ENCODE data around the gene PRPH.
"Not testable (repeated sequence)": the region's sequence is repeated elsewhere in the genome, so short reads cannot be mapped to it uniquely, and the experiment has no call there.

PRPH gene

DNA sequence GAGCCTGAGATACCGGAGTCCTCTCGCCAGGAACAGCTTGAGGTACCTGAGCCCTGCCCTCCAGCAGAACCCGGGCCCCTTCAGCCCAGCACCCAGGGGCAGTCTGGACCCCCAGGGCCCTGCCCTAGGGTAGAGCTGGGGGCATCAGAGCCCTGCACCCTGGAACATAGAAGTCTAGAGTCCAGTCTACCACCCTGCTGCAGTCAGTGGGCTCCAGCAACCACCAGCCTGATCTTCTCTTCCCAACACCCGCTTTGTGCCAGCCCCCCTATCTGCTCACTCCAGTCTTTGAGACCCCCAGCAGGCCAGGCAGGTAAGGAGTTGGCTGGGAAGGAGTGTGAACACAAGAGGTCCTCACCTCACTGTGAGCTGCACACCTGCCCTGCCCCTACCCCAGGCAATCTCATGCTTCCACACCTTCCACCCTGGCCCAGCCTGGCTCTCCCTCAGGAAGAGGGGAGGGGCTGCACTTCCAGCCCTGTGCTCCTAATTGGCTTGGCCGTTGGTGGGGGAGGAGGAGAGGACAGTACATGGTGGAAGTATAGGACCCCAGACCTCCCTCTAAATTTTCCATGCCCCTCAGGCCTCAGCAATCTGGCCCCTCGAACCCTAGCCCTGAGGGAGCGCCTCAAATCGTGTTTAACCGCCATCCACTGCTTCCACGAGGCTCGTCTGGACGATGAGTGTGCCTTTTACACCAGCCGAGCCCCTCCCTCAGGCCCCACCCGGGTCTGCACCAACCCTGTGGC is 35.9 kb downstream of the PRPH start:
- in situ Hi-C loops (cut with MboI; ENCODE audit: low sequenced_read_pairs, unreplicated experiment), result no loop called here
- DNase-seq (ENCODE audit: low spot score), result no peak
- TF ChIP-seq, protein P1, sequence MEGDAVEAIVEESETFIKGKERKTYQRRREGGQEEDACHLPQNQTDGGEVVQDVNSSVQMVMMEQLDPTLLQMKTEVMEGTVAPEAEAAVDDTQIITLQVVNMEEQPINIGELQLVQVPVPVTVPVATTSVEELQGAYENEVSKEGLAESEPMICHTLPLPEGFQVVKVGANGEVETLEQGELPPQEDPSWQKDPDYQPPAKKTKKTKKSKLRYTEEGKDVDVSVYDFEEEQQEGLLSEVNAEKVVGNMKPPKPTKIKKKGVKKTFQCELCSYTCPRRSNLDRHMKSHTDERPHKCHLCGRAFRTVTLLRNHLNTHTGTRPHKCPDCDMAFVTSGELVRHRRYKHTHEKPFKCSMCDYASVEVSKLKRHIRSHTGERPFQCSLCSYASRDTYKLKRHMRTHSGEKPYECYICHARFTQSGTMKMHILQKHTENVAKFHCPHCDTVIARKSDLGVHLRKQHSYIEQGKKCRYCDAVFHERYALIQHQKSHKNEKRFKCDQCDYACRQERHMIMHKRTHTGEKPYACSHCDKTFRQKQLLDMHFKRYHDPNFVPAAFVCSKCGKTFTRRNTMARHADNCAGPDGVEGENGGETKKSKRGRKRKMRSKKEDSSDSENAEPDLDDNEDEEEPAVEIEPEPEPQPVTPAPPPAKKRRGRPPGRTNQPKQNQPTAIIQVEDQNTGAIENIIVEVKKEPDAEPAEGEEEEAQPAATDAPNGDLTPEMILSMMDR (IDR thresholded peaks at IDR 0.05; ENCODE audit: borderline replicate concordance, control extremely low read depth, extremely low read depth, insufficient read depth, missing control alignments), result no peak

DNA sequence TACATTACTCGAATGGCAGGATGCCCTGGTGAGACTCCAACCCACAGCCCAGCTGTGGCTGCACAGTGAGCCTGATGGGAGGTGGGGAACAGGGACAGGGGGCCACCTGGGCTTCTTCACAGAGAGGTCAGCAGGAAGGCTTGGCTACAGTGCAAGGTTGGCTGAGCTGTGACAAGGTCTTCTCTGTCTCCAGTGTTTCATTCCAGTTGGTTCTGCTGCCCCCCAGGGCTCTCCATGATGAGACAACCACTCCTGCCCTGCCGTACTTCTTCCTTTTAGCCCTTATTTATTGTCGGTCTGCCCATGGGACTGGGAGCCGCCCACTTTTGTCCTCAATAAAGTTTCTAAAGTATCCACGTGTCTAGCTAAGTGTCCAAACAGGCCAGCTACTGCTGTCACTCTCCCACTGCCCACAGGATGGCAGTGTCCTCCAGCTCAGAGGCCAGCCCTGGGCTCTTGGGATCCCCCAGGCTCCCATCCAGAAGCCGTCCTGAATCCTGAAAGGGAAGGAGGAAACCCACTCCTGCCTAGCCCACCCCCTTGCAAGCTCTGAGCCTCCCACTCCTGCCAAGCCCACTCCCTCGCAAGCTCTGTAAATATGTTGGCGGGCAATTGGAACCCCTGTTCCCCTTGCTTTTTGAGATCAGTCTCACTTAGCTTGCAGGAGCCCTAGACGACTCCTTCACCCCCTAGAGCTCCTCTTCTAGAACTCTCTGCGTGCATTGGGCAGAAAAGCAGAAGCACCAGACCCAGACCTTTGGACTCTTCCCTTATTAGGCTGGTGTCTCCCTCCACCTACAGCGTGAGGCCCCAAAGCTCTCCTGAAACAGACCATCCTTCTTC is 36.7 kb downstream of the PRPH start:
- in situ Hi-C loops (cut with MboI; ENCODE audit: low sequenced_read_pairs, unreplicated experiment), result no loop called here
- DNase-seq (ENCODE audit: low spot score), result peak; percentile 66
- TF ChIP-seq, protein P1 (IDR thresholded peaks at IDR 0.05; ENCODE audit: borderline replicate concordance, control extremely low read depth, extremely low read depth, insufficient read depth, missing control alignments), result peak; percentile 66

DNA sequence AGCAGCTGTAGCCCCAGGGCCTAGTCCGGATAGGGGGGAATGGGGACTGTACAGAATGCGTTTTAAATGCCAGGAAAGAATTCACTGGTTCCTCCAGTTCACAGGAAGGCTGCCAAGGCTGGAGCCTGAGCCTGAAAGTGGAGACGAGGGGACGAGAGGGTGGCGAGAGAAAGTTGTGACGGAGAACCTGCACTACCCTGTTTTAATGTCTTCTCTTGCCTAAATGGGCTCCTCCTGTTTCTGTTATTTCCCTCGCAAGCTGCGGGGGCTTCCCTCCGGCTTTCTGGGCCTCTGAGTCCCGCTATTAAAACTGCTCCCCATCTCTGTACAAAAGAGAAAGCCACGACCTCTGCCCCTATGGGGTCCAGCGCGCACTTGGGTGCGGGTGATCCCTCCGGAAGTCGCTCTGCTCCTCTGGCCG is 37.5 kb downstream of the PRPH start:
- no peak for DNase-seq (ENCODE audit: low spot score)
- TF ChIP-seq, protein P1 (IDR thresholded peaks at IDR 0.05; ENCODE audit: borderline replicate concordance, control extremely low read depth, extremely low read depth, insufficient read depth, missing control alignments), result no peak
- in situ Hi-C loops (cut with MboI; ENCODE audit: low sequenced_read_pairs, unreplicated experiment), result no loop called here

DNA sequence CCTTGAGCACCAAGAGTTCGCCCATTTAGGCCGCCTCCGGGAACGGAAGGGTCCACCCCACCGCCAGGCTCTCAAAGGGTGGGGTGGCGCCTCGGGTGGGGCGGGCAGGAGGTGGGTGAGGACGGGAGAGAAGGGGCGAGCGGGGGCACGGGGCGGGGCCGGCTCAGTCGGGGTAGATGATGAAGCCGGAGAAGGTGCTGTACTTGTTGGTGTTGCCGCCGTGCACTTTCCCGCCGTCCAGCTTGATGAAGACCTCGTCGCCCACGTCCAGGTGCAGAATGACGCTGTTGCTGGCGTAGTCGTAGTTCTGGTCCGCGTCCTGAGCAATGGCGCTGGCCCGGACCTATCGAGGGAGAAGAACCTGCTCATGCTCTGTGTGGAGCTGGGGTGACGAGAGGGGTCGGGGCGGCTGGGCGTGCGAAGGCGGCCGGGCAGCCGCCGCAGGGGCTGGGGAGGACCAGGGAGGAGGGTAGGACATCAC is 38.0 kb downstream of the PRPH start:
- TF ChIP-seq, protein P1 (IDR thresholded peaks at IDR 0.05; ENCODE audit: borderline replicate concordance, control extremely low read depth, extremely low read depth, insufficient read depth, missing control alignments), result no peak
- no peak for DNase-seq (ENCODE audit: low spot score)
- in situ Hi-C loops (cut with MboI; ENCODE audit: low sequenced_read_pairs, unreplicated experiment), result no loop called here

DNA sequence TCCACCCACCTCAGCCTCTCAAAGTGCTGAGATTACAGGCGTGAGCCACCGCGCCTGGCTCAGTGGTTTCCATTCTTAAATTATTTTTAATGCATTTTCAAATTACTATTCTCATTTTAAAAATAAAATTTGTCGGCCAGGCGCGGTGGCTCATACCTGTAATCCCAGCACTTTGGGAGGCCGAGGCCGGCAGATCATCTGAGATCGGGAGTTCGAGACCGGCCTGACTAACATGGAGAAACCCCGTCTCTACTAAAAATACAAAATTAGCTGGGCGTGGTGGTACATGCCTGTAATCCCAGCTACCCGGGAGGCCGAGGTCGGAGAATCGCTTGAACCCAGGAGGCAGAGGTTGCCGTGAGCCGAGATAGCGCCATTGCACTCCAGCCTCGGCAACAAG is 38.8 kb downstream of the PRPH start:
- DNase-seq (ENCODE audit: low spot score); in situ Hi-C loops (cut with MboI; ENCODE audit: low sequenced_read_pairs, unreplicated experiment): not testable (repeated sequence)

DNA sequence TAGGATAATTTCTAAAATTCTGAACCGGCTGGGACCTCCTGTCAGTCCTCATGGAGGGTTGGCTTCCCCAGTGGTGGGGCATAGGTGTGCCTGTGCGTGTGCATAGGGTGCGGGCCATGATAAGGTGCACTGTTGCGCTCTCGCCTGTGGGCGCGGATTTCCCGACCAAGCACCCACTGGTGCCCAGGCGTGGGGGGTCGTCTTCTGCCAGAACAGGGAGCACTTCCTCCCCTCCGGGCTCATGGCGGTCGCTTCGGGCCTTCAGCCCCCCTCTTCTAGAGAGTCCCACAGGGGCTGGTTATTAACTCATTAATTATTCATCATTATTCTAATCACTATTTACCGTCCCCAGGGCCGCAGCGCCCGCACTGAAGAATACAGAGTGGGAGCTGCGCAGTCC is 39.3 kb downstream of the PRPH start:
- in situ Hi-C loops (cut with MboI; ENCODE audit: low sequenced_read_pairs, unreplicated experiment), result no loop called here
- TF ChIP-seq, protein P1 (IDR thresholded peaks at IDR 0.05; ENCODE audit: borderline replicate concordance, control extremely low read depth, extremely low read depth, insufficient read depth, missing control alignments), result no peak
- DNase-seq (ENCODE audit: low spot score), result no peak

DNA sequence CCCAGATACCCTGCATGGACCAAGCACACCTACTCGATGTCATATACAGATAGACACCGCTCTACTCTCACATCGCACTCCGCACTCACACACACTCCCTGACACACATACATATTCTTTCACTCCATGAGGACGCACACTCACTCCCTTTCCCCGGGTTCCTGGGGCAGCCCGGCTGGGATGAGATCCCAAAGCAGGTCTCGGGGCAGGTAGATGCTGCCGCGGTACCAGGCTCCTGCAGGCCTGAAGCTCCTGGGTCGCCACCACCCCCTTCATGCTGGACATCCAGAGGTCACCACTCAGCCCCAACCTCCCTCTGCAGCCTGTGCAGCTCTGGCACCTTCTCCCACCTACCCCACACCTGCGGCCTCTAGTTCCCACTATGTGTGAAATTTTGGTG is 39.7 kb downstream of the PRPH start:
- DNase-seq (ENCODE audit: low spot score), result peak; percentile 24
- TF ChIP-seq, protein P1 (IDR thresholded peaks at IDR 0.05; ENCODE audit: borderline replicate concordance, control extremely low read depth, extremely low read depth, insufficient read depth, missing control alignments), result no peak
- in situ Hi-C loops (cut with MboI; ENCODE audit: low sequenced_read_pairs, unreplicated experiment), result loop anchor here (5.0 kb wide), 1 partner anchor 47 kb away; no protein-coding TSS in a partner anchor

Measured in GM13976 (cell line).